GM12873 (cell line): ENCODE data around the gene DENND5B.

ENCODE experiments used
- TF ChIP-seq, protein P1 (sequence below): IDR thresholded peaks from 2 replicates; pipeline ENCODE4 v1.5.1; 2012; ENCODE audit warnings: low read depth, mild to moderate bottlenecking, moderate library complexity, low read length, control low read depth; ENCODE audit not compliant: insufficient read depth; ENCODE audit errors: missing control alignments

Gene DENND5B

GRCh38 chr12:31388713-31389112, 202.2 kb downstream of the DENND5B start:
- TF ChIP-seq, protein P1, sequence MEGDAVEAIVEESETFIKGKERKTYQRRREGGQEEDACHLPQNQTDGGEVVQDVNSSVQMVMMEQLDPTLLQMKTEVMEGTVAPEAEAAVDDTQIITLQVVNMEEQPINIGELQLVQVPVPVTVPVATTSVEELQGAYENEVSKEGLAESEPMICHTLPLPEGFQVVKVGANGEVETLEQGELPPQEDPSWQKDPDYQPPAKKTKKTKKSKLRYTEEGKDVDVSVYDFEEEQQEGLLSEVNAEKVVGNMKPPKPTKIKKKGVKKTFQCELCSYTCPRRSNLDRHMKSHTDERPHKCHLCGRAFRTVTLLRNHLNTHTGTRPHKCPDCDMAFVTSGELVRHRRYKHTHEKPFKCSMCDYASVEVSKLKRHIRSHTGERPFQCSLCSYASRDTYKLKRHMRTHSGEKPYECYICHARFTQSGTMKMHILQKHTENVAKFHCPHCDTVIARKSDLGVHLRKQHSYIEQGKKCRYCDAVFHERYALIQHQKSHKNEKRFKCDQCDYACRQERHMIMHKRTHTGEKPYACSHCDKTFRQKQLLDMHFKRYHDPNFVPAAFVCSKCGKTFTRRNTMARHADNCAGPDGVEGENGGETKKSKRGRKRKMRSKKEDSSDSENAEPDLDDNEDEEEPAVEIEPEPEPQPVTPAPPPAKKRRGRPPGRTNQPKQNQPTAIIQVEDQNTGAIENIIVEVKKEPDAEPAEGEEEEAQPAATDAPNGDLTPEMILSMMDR: no peak

GRCh38 chr12:31387466-31387865, 203.5 kb downstream of the DENND5B start:
- TF ChIP-seq, protein P1: no peak

DNA sequence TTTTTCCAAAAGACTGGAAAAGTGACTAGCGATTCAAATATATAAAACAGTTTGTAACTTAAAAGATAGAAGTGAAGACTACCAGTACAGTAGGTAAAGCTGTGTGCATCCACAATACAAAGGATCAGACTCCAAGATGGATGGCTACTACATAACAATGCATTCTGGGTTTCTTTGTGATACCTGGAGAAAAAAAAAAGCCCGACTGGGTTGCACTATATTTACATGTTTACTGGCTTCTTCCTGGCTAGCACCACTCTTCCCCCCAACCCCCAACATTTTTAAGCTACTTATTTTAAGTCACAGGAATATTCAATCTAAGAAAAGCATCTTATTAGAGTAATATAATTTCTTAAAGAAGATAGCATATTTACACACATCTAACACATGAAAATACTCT, 203.9 kb downstream of the DENND5B start:
- TF ChIP-seq, protein P1: no peak

GRCh38 chr12:31386364-31386777, 204.6 kb downstream of the DENND5B start:
- TF ChIP-seq, protein P1: no peak

GRCh38 chr12:31371256-31371620, 219.7 kb downstream of the DENND5B start:
- TF ChIP-seq, protein P1: no peak

- TF ChIP-seq, protein P1: no peak
Measured at GRCh38 chr12:31370531-31371255, 220.2 kb downstream of the DENND5B start.

GRCh38 chr12:31369712-31370521, 221.0 kb downstream of the DENND5B start:
- TF ChIP-seq, protein P1: no peak
